Cardiac fibroblast (primary cell): ENCODE results near the gene GABRG3.

ENCODE experiments used
- DNase-seq, 2 donors: peaks; one replicate each; pipeline versions ENCODE4 v3.0.0 to v3.0.0-alpha.2; 2010; ENCODE audit warnings: low read depth in 2 of 2
- H3K4me3 ChIP-seq, 2 donors: replicated peaks in 1 of 2; 1 replicate in 1 of 2; 2 replicates in 1 of 2; pipeline ENCODE4 v1.5.1; 2011; ENCODE audit warnings: low read depth in 2 of 2, low read length in 2 of 2, mild to moderate bottlenecking in 2 of 2, moderate library complexity in 1 of 2
- CTCF ChIP-seq: IDR thresholded peaks from one replicate; pipeline ENCODE4 v1.5.1; 2011; ENCODE audit warnings: low read depth, mild to moderate bottlenecking, low read length, inconsistent platforms

GABRG3 gene

GRCh38 chr15:26970712-26971210, at the start of gene GABRG3:
Gene GABRG3 (plus strand): TSS chr15:26971181.
- TF ChIP-seq CTCF: no peak

GRCh38 chr15:26921433-26921832, 49.5 kb upstream of the GABRG3 start:
- TF ChIP-seq CTCF: no peak
- DNase-seq: no peak
- no peak overlapping the region for H3K4me3 ChIP-seq

More at GRCh38 chr15:26970712-26971210, at the start of gene GABRG3:
- H3K4me3 ChIP-seq: no peak within 1 kb of the TSS
- no peak for DNase-seq

- DNase-seq: no peak
- no peak overlapping the region for H3K4me3 ChIP-seq
Observed at GRCh38 chr15:26926081-26926480, 44.9 kb upstream of the GABRG3 start.

GRCh38 chr15:26928051-26928450, 42.9 kb upstream of the GABRG3 start:
- no peak for DNase-seq
- H3K4me3 ChIP-seq: no peak overlapping the region
- no peak for TF ChIP-seq CTCF

More at GRCh38 chr15:26926081-26926480, 44.9 kb upstream of the GABRG3 start:
- no peak for TF ChIP-seq CTCF

- no peak for DNase-seq
- no peak overlapping the region for H3K4me3 ChIP-seq
- TF ChIP-seq CTCF: no peak
Observed at GRCh38 chr15:26929588-26929987, 41.4 kb upstream of the GABRG3 start.

- DNase-seq: no peak
Observed at GRCh38 chr15:26934848-26935247, 36.1 kb upstream of the GABRG3 start.

More at GRCh38 chr15:26934848-26935247, 36.1 kb upstream of the GABRG3 start:
- H3K4me3 ChIP-seq: no peak overlapping the region
- TF ChIP-seq CTCF: no peak
